Skin of body (tissue), 3 donors: ENCODE results near the gene ZBTB7C. TPM values are rescaled to one million over a fixed set of nuclear protein-coding genes. Genes with fewer than 3 reads are reported as not detected.

Experiments used
- DNase-seq: peaks from one replicate; lab custom pipeline; 2025; lab: John Stamatoyannopoulos, UW
- small RNA-seq: library from RNA; depleted of rRNA; stranded (forward); fragments of <200 nt; gene quantifications from one replicate; pipeline ENCODE3, GENCODE V24; 2014; ENCODE audit warnings: low replicate concordance
- total RNA-seq: library from RNA; depleted of rRNA; stranded (reverse); fragments of >200 nt; gene quantifications from one replicate; pipeline ENCODE4 v1.2.3, GENCODE V29; 2014

ZBTB7C gene
- total RNA-seq, 1 donor from 2014 or later = 6.3 TPM

DNA sequence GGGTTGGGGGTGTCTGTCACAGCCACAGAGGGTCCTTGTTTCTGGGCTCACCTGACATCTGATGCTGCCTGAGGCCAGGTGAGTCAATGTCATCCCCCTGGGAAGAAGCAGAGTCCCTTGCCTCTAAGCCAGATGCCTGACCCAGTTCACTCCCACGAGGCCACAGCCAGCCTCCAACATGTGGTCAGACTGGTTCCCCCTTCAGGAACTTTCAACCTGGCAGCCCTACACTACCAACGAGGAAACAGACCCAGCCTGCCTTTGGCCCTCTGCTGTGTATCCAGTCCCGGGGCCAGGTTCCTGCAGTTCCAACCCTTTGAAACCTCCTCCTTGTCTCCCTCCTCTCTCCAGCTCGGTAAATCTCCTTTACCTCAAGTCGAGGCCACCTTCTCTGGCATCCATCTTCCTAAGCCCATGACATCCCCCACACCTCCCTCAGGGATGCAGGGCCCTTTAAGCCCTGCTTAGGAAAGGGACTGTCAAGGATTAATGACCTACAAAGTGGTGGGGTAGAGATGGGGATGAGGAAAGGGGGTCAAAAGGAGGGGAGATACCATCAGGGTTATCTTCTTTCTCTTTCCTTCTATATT is 429.5 kb downstream of the ZBTB7C start:
- no peak for DNase-seq

DNA sequence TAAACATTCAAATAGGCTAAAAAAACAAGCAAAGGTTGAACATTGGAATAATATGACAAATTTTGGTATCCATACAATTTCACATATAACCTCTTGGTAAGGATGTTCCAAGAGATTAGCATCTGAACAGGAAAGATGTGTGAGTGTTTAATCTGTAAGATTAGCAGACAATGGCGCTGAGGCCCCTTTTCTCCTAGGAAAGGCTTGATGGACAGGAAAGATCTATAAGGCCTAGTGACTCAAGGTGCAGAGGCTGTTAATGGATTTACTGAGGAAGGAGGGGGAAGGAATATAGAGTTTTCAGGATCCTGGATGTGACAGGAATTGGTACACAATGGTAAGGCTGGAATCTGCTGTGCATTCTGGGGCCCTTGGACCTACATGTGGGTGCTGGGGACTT is 430.6 kb downstream of the ZBTB7C start:
- DNase-seq = no peak

DNA sequence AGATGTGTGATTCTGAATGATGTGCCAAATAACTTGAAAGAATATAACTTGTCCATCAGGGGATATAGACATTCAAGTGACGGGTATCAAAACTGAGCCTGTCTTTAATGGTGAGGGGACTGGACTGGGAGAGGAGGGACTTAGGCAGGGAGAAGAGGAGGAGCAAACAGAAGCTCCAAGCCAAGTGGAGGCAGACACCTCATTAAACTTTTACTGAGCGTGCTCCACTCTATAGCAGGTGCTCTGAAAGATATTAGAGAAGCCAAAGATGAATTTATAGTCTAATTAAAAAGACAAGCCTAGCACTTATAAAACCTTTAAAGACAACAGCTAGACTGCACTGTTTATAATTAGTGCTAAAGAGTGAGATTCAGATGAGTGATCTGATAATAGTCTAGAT is 431.0 kb downstream of the ZBTB7C start:
- DNase-seq = no peak

Small RNAs within 50 kb of the gene (small RNA-seq; reads per million reads assigned to genes)
- not detected for gene RNU6-708P

Other genes with a start within 250 kb of the ZBTB7C start
- 19.5 TPM for gene CTIF, start 129.6 kb upstream of the ZBTB7C start, total RNA-seq